Hematopoietic multipotent progenitor cell treated with erythropoietin and hydrocortisone succinate and interleukin-3 and kit ligand, for 6 days (in vitro differentiated cells): ENCODE measurements around the gene THOC7.

Source experiments
- DNase-seq: peaks from one replicate; pipeline ENCODE4 v3.0.0-alpha.2; 2015

THOC7 gene

DNA sequence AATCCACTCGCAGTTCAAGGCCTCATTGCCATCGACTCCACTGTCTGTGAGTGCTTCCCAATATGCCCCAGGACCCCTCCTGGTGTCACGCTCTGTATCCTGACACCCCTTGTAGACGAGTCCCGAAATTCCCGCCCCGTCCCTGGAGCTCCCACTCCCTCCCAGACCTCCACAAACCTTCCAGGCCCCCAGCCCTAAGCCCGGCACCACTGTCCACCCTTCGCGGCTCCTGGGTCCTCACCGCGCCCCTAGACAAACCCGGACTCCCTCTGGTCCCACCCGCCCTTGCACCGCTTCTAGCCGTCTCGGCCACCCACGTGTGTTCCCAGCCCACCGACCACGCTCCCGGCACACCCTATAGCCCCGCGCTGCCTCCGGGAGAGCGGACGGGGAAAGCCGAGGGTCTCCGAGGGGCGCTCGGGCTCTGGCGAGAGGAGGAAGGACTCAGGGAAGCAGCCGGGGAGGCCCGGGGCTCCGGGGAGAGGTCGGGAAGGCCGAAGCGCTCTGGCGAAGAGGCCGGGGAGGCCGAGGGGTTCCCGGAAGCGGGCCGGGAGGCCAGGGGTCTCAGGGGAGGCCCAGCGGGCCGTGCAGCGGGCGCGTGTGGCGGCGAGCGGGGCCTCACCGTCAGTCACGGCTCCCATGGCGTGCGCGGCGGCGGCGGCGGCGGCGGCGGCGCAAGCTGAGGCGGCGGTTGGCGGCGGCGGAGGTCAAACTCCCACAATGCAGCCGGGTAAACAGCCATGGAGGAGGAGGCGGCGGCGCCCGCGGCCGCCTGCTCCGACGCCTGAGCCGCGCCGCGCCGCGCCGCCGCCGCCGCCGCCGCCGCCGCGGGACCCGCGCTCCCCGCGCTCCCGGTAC lies at the start of gene THOC7, which contains the start of gene ATXN7:
Gene THOC7 (minus strand): TSS at position 656 of the 858 bp plus-strand sequence. CDS start 15 bp downstream, at position 641.
Gene ATXN7 (plus strand): TSS at position 718 of the 858 bp plus-strand sequence. CDS start 48,732 bp downstream, outside the sequence.
- DNase-seq = peak; percentile 81

DNA sequence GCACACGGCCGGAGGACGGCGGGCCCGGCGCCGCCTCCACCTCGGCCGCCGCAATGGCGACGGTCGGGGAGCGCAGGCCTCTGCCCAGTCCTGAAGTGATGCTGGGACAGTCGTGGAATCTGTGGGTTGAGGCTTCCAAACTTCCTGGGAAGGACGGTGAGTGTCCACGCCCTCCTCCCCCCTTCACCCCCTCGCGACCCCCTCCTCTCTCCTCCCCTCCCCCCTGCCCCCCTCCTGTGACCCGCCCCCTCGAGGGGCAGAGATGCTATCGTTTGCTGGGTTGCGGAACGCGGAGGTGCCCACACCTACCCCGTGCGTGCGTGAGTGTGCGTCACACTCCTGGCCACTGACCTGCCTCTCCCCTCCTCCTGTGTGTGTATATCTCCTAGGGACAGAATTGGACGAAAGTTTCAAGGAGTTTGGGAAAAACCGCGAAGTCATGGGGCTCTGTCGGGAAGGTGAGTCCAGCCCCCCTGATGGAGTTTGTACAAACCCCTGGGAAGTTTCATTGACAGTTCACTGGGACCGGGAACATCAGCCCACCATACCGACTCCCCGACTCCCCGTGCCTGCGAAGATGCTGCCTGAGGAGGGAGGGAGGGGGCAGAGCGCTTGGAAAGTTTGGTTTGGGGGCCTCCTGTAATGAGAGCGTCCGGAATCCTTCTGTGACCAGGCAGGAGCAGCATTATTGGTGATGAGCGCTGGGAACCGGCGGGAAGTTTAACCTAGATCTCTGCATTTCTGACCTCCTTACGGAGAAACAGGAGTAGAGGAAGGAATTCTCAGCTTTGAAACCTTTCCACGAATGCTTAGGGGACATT lies 49.4 kb upstream of the THOC7 start:
- DNase-seq = peak; percentile 50

DNA sequence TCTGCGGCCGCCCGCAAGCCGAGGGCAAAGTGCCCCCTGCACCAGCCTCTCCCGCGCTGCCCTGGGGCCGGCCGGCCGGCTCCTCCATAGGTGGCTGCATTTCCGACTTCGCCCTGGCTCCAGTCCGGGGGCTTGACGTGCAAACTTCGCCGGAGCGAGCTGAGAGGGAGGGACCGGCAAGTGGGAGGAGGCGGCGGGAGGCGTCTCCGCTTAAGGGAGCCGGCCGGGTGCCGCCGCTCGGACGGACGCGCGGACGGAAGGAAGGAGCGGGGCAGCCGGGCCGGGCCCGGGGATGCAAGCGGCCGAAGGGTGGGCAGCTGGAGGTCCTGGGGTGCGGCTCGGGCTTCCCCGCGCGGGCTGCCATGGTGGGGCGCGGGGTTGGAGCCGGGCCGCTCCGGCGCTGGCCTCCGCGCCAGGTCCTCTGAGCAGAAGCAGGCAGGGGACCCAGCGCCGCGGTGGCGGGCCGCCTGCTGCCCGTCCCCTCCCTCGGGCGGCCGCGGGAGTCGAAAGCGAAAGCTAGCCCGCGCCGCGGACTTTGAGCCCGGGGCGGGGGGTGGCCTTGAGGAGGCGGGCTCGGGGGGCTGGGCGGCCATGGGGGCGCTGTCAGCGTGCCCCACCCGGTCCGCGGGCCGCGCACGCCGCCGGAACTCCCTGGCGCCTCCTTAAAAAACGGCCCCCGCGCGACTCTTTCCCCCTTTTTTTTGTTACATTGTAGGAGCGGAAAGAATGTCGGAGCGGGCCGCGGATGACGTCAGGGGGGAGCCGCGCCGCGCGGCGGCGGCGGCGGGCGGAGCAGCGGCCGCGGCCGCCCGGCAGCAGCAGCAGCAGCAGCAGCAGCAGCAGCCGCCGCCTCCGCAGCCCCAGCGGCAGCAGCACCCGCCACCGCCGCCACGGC lies 48.5 kb upstream of the THOC7 start, which contains the start of gene SCAANT1:
Gene SCAANT1 (minus strand): TSS at position 511 of the 895 bp plus-strand sequence.
- DNase-seq = peak; percentile 91

DNA sequence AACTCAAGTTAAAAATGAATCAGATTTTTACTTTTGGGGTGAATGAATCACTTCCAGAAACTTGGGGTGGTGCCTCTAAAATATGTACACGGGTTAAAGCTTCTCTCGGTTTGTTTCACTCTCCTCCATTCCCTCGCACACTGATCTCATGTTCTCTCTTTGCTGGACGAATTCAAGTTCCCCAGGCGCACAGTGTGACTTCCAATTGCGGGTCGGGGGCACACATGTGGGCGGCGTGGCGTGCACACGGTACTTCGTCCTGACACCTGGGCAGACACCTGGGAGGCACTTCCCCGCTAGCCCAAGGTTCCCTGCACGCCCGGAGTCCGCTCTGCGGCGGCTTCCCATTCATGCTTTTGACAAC lies 47.9 kb upstream of the THOC7 start:
- peak; percentile 39 for DNase-seq

DNA sequence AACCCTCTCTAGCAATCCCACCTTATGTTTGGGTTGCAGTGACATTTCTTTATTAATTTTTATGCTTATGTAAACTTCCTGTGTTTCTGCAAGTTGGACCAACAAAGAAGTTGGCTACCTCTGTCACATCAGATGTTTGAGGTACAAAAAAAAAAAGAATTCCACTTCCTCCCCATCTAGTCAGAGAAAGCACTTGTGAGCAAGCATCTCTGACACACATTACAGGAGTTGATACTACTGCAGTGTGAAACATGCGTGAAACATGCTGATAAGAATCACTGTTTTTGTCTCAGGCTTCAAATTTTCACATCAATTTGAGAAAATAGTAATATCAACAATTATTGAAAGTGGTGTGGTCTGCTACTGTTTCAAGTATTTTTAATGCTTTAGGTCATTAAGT lies 47.3 kb upstream of the THOC7 start:
- peak; percentile 19 for DNase-seq

DNA sequence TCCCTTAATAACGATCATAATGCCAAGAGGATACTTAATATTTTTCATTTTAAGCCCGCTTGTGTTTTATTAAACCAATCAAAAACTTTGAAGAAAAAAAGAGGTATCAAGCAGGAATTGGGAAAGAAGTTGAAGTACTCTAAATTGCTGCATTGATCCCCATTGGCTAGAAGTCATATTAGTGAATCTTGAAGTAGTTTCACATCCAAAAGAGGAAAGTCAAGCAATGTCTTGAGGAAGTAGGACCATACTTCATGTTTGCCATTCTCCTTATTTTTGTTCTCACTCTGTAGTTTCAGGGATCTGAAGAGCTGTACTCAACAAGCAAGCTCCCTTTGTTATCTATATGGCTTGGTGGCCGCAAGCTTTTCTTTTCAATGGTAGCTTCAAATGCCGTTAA lies 46.4 kb upstream of the THOC7 start:
- no peak for DNase-seq

DNA sequence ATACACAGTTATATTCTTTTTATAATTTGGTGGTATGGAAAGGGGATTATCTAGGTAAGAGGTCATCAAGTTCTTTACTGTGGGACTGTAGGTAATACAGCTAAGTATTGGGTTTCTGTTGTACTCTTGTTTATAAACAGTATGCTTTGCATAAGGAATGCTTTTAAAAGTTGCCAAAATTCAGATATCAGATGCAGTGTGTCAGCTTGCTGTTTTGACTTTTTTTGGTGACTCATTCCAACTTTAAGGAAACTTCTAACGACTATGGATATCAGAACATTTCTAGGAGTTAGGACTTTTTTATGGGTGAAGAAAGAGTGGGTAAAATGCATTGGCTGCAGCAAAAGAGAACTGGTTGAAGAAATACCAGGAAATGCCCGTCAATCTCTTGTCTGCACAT lies 45.8 kb upstream of the THOC7 start:
- DNase-seq = no peak

DNA sequence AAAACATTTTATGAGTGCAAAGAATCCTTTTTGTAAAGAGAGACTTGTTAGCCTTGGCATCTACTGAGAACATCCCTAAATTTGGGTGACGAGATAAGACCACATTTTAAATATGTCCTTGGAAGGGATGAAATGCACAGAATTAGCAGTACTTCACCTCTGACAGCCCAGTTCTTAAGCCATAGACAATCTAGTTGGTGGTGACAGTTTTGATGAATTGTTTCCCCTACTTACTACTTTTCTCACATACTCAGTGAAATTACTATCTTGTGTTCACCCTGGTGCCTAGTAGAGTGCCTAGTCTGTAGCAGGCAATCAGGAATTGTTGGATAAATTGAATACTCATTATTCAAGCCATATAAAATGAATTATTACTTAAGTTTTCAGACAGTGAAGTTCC lies 45.2 kb upstream of the THOC7 start:
- no peak for DNase-seq

DNA sequence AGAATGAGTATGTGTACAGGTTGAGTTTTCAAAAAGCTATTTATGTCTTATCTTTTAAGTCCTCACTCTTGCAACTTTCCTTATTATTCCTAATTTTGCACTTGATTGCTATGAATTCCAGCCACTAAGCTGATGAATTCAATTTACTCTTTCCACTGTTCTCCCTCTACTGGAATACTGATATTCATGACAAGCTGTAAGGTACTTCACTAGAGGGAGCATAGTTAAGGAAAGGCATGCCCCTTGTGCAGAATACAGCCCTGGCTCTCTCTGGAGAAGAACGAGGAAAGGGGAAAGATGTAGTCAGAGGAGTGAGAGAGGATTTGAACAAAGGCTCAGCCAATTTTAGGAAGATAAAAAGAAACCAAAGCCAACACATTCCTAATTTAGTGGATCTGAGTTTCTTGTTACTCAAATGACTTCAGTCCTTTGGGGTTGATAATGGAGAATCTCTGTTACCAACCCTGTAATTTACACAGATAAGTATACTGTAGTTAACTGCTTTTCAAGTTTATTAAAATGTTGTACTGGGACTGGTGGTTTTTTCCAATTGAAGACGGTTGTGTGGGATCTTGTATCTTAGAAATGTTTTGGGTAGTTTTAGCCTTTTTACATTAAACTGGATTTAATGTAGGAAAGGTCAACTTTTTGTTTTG lies 44.6 kb upstream of the THOC7 start:
- no peak for DNase-seq

DNA sequence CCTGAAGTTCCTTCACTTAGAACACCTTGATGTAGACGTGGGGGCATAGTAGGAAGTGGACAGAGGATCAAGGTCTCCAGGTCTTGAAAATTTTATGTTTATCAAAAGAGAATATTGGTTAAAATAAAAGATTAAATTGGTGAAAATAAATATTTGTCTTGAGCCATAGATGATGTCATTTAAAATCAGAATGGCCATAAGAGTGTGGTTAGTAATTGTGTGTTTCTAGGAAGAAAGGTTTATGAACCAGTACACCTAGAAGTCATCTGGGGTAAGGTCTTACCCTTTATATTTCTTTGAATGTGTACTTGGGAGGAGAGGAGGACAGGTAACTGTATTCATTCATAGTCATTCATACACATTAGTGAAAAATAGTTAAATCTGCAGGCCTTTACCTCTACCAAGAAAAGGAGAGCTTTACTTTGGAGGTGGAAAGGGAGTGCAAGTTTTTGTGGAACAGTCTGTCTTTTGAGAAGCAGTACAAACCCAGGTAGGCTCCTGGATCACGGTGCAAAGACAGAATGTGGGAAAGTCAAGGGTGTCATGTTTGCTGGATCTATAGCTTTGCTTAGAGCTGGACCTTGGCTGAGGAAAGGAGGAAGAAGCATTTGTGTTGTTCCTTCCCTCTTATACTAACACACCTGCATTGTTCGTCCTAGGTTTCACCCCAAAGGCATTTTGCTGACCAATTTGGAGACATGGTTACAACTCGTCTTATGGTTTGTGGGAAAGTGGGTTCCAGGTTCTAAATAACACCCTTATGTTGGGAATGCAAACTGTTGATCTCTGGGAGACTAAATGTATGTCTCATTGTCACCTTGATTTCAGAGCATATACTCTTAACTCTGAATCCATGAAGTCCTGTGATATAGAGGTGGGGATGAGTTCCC lies 42.4 kb upstream of the THOC7 start:
- DNase-seq = no peak

DNA sequence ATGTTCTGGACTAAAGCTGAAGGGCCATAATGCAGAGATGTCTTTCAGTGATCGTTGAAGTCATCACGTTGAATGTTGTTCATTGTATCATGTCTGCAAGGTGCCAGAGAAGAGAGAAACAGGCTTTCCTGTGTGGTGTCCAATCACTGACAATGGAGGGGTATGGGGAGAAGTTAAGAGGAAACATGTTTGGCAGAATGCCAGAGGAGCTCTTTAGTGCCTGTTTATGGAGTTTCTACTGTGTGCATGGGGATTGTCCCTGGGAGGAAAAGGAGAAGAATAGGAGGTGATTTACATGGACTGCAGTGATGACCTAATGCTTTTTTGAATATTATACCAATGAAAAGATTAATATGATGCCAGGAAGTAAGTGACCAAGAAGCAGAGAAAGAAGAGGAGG lies 36.9 kb upstream of the THOC7 start:
- DNase-seq = peak; percentile 67

DNA sequence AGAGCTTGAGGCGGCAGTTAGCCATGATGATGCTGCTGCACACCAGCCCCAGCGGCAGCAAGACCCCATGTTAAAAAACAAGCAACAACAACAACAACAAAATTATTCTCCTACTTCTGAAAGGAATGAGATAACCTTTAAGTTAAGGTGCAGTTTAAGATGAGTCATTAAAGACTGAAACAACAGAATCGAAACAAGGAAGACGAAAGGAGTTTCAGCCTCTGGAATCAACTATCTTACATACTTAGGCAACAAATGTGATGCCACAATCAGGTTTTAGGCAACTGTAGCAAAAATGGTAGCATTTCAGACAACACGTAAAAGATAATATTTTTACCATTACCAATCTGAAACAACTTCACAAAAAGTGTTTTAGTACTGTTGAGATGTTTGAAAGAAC lies 36.4 kb upstream of the THOC7 start:
- no peak for DNase-seq

DNA sequence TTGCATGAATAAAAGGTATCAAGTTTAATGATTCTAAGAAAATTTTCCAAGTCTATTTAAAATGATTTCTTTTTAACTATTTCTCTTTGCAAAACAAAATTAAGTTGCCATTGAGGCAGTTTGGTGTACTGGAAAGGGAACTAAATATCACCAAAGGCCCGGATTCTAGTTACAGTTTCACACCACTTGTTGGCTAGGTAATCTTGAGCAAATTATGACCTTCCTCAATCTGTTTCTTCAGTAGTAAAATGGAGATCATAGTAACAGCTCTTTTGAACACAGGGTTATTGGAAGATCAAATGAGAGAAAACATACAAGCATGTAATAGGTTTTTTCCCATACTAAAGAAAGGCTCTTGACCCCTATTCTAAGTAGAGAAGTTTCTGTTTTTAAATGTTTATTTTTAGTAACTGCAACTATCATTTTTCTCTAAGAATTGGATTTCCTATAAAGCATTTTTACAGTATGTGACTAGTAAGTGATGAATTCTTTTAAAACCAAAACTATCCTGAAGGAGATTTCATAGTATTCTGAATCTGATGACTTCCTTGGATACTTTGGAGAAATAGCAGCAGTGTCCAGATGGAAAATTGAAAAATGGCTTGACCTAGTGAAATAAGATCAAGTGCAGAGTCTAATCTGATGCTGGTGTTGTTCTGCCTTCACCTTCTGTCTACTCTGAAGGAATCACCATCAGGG lies 32.9 kb upstream of the THOC7 start:
- DNase-seq = no peak

DNA sequence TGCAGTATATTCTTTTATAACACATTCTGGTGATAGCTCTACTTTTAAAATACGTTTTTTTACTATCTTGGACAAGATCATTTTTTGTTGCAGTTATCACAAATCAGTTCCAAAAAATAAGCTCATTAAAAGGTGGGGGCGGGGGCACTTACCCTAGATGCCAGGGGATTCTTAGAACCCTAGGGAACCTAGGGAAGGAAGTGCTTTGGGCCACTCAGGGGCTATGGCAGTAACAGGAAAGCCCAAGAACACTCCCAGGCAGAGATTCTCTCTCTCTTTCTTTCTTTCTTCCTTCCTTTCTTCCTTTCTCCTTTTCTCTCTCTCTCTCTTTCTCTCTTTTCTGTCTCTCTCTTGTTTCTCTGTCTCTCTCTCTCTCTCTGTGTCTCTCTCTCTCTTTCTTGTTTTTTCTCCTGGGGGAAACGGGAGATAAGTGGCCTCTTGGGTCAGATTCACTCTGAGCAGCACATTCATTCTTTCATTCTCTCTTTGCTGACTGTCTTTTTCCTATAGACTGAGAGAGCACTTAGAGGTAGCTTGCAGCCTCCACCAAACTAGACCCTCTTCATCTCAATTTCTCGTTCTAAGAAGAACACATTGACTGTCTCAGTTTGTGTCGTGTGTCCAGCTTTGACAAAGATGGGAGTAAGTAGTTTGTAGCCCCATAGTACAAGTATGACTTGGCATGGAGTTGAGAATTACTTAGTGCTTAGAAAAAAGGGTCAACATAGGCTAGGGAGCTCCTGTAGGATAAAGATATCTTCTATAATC lies 32.0 kb upstream of the THOC7 start:
- no peak for DNase-seq

DNA sequence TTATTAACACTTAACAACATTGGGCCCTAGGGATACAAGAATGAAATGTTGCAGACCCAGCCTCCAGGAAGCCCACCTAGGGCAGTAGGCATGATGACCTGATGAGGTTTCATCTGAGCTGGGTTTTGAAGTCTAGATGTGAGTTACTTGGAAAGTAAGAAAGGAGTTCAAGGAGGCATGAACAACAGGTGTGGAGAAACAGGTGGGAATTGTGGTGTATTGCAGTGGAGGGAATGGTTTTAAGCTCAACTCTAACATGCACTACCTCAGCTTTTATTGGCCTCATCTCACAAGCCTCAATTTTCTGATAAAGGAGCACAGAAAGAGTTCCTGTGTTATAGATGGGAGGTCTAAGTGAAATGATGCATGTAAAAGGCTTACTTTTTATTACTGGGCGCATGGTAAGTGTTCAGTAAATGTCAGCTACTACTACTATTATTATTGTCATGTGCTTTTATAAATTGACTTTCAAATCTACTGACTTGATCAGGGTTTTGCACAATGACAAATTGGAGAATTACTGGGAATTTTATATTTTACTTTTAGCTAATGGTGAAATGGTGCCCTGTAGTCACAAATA lies 29.3 kb upstream of the THOC7 start:
- DNase-seq = no peak

DNA sequence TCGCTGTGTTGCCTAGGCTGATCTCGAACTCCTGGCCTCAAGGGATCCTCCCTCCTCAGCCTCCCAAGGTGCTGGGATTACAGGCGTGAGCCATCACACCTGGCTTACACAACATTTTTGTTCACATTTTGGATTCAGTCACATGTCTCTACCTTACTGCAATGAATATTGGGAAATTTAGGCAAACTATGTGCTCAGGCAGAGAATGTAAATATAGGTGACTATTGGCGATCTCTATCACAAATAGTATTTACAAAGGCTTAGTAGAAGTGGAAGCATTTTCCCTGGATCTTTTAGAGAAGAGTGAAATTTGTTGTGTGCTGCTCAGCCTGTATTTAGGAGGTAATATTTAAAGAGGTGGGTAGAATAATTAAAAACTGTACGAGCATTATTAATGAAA lies 27.9 kb upstream of the THOC7 start:
- no peak for DNase-seq

DNA sequence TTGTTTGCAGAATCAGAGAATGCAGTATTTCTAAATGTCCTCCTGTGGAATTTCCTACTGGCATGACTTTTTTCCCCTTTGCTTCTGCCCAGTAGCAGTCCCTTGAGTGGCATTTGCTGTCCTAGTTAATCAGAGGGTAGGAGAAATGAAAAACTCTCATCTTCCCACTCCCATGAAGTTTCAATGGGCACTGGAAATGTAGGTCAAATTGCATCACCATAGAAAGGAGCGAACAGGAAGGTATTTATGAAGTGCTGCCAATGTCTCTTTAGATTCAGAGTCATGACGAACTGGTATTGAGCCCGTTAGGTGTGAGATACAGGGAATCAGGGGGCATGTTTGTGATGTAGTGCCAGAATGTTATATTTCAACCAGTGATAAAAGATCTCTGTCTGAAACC lies 23.3 kb upstream of the THOC7 start:
- DNase-seq = no peak

DNA sequence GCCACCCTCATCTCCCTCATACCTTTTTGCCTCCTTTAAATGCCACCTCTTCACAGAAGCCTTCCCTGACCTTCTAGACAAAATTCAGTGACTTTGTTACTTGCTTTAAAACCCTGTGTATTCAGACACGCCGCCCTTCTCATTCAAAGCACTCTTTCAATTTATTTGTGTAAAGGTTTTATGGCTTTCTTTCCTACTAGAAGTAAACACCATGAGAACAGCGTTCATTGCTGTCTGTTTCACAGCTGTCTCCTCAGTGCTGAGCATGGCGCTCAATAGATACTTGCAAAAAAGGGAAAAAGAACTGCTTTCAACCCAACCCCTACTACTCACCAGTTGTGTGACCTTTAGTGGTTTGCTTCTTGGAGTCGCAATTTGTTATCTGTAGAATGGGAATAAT lies 17.0 kb upstream of the THOC7 start:
- no peak for DNase-seq

DNA sequence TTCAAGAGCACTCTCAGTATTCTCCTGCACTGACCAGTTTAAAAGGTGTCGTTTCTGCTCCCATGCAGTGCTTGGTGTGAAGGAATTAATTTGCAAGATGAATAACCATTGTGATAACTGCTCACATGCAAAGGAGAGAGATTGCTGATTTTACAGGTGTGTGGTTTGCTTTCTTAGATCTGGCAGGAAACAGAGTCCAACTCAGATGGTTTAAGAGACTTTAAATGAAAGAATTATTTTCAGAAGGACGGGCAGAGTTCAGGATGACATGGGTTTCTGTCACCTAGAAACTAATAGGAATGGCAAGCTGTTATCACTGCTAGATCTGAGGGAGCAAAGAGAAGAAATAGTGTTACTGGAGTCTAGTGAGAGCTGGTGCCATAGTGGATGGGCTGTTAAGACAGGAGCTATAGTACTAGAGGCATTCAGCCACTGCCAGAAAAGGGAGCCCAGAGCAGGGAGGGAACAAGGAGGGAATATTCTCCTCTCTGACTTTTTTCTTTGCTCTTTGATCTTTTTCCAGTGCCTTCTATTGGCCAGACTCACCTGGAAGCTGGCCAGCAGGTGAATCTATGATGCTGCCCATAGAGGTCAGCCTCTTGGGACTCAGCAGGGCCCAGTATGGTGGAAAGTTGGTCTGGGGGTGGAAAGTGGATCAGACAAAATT lies 14.9 kb upstream of the THOC7 start:
- no peak for DNase-seq
